Liver (tissue), 3 donors: ENCODE data around the gene DPYD.

Experiments
- ATF3 ChIP-seq: IDR thresholded peaks from 2 replicates; pipeline ENCODE4 v1.6.1; 2016; ENCODE audit warnings: antibody characterized with exemption
- CTCF ChIP-seq: fragments of 150-350 bp; IDR thresholded peaks from 2 replicates; pipeline ENCODE4 v1.5.1; 2017; ENCODE audit warnings: improper control_type of control experiment, low read depth, low read length; ENCODE audit not compliant: missing input control
- EGR1 ChIP-seq, 2 donors: IDR thresholded peaks; 2 replicates each; pipeline ENCODE4 v1.6.1; 2016 to 2018; ENCODE audit warnings: antibody characterized with exemption in 2 of 2, low read depth in 2 of 2
- FOXA1 ChIP-seq: IDR thresholded peaks from 2 replicates; pipeline ENCODE4 v1.6.1; 2016; ENCODE audit warnings: antibody characterized with exemption
- GABPA ChIP-seq, 2 donors: IDR thresholded peaks in 1 of 2; conservative IDR thresholded peaks in 1 of 2; 2 replicates each; pipeline ENCODE4 v1.6.1; 2016; ENCODE audit warnings: antibody characterized with exemption in 2 of 2, mild to moderate bottlenecking in 1 of 2, moderate library complexity in 1 of 2
- JUND ChIP-seq, 2 donors: IDR thresholded peaks; 2 replicates each; pipeline ENCODE4 v1.6.1; 2016; ENCODE audit warnings: antibody characterized with exemption in 2 of 2
- MAX ChIP-seq: IDR thresholded peaks from 2 replicates; pipeline ENCODE4 v1.6.1; 2016; ENCODE audit warnings: antibody characterized with exemption
- NR2F2 ChIP-seq: IDR thresholded peaks from 2 replicates; pipeline ENCODE4 v1.6.1; 2016; ENCODE audit warnings: antibody characterized with exemption
- RAD21 ChIP-seq, 2 donors: IDR thresholded peaks; 2 replicates each; pipeline ENCODE4 v1.6.1; 2016; ENCODE audit warnings: antibody characterized with exemption in 2 of 2, mild to moderate bottlenecking in 2 of 2
- REST ChIP-seq: IDR thresholded peaks from 2 replicates; pipeline ENCODE4 v1.6.1; 2016; ENCODE audit warnings: antibody characterized with exemption, mild to moderate bottlenecking
- SP1 ChIP-seq: IDR thresholded peaks from 2 replicates; pipeline ENCODE4 v1.6.1; 2018; ENCODE audit warnings: antibody characterized with exemption, mild to moderate bottlenecking
- TAF1 ChIP-seq: conservative IDR thresholded peaks from 2 replicates; pipeline ENCODE4 v1.6.1; 2016; ENCODE audit warnings: antibody characterized with exemption, mild to moderate bottlenecking
- YY1 ChIP-seq: IDR thresholded peaks from 2 replicates; pipeline ENCODE4 v1.6.1; 2016; ENCODE audit warnings: antibody characterized with exemption, mild to moderate bottlenecking
- ZBTB33 ChIP-seq: IDR thresholded peaks from 2 replicates; pipeline ENCODE4 v1.6.1; 2016; ENCODE audit warnings: antibody characterized with exemption
- donor health status: healthy.
- donor health status: healthy.

- TF ChIP-seq CTCF, result no peak
- no peak for TF ChIP-seq TAF1
- no peak for TF ChIP-seq NR2F2
- no peak for TF ChIP-seq YY1
- TF ChIP-seq ZBTB33, result no peak
- TF ChIP-seq REST, result no peak
- TF ChIP-seq RAD21 (IDR thresholded peaks at IDR 0.05), result no peak
- no peak for TF ChIP-seq SP1
- no peak for TF ChIP-seq GABPA (IDR thresholded peaks at IDR 0.05 in 1 of 2, conservative IDR thresholded peaks at IDR 0.05 in 1 of 2)
- TF ChIP-seq ATF3, result no peak
- TF ChIP-seq MAX, result no peak
- TF ChIP-seq JUND (IDR thresholded peaks at IDR 0.05), result no peak
- no peak for TF ChIP-seq EGR1 (IDR thresholded peaks at IDR 0.05; ENCODE audit: low read depth in 2 of 2)
- no peak for TF ChIP-seq FOXA1
These were observed 289.9 kb downstream of the DPYD start for GRCh38 chr1:97630948-97631347.
